GM23248 (cell line): ENCODE measurements around the gene PPP2R5B. TPM values are rescaled to one million over a fixed set of nuclear protein-coding genes. Genes with fewer than 3 reads are reported as not detected.

ENCODE experiments used
- DNase-seq: peaks from one replicate; pipeline ENCODE4 v3.0.0-alpha.2; 2015
- H2AFZ ChIP-seq: fragments of 200-600 bp; sonication (generic); 2 replicates; pipeline ENCODE4 v1.6.1; 2016; ENCODE audit warnings: antibody characterized with exemption
- H3F3A ChIP-seq: fragments of 200-600 bp; sonication (generic); 2 replicates; pipeline ENCODE4 v1.6.1; 2016; ENCODE audit warnings: mild to moderate bottlenecking, antibody characterized with exemption, mixed run types; ENCODE audit not compliant: insufficient read depth
- H3K27ac ChIP-seq: fragments of 200-600 bp; sonication (generic); 2 replicates; pipeline ENCODE4 v1.5.1; 2016; ENCODE audit warnings: mild to moderate bottlenecking
- H3K27me3 ChIP-seq: fragments of 200-600 bp; sonication (generic); replicated peaks from 2 replicates; pipeline ENCODE4 v1.6.1; 2016; ENCODE audit warnings: mild to moderate bottlenecking; ENCODE audit not compliant: insufficient read depth
- H3K36me3 ChIP-seq: fragments of 200-600 bp; sonication (generic); 2 replicates; pipeline ENCODE4 v1.6.1; 2016; ENCODE audit warnings: low read depth, mild to moderate bottlenecking
- H3K4me1 ChIP-seq: fragments of 200-600 bp; sonication (generic); 2 replicates; pipeline ENCODE4 v1.6.1; 2016; ENCODE audit warnings: mild to moderate bottlenecking; ENCODE audit not compliant: insufficient read depth
- H3K4me2 ChIP-seq: fragments of 200-600 bp; sonication (generic); one replicate; pipeline ENCODE4 v1.6.1; 2016; ENCODE audit warnings: mild to moderate bottlenecking; ENCODE audit not compliant: unreplicated experiment
- H3K4me3 ChIP-seq: fragments of 200-600 bp; sonication (generic); 2 replicates; pipeline ENCODE4 v1.5.1; 2016; ENCODE audit warnings: mild to moderate bottlenecking
- H3K79me2 ChIP-seq: fragments of 200-600 bp; sonication (generic); 2 replicates; pipeline ENCODE4 v1.6.1; 2016; ENCODE audit warnings: mild to moderate bottlenecking; ENCODE audit not compliant: insufficient read depth
- H3K9ac ChIP-seq: fragments of 200-600 bp; sonication (generic); 2 replicates; pipeline ENCODE4 v1.6.1; 2016; ENCODE audit warnings: mild to moderate bottlenecking
- H3K9me2 ChIP-seq: fragments of 200-600 bp; sonication (generic); 2 replicates; pipeline ENCODE4 v1.6.1; 2016; ENCODE audit warnings: mixed run types, mild to moderate bottlenecking, moderate library complexity; ENCODE audit not compliant: insufficient read depth
- H3K9me3 ChIP-seq: fragments of 200-600 bp; sonication (generic); one replicate; pipeline ENCODE4 v1.6.1; 2017; ENCODE audit warnings: low read depth
- H4K20me1 ChIP-seq: fragments of 200-600 bp; sonication (generic); 2 replicates; pipeline ENCODE4 v1.6.0; 2016; ENCODE audit not compliant: insufficient read depth
- EZH2 ChIP-seq: fragments of 200-600 bp; sonication (generic); IDR thresholded peaks from 2 replicates; pipeline ENCODE4 v1.6.1; 2018; ENCODE audit warnings: antibody characterized with exemption, mild to moderate bottlenecking; ENCODE audit not compliant: insufficient read depth, poor library complexity, severe bottlenecking
- EZH2phosphoT487 ChIP-seq: fragments of 200-600 bp; sonication (generic); IDR thresholded peaks from 2 replicates; pipeline ENCODE4 v1.6.1; 2018; ENCODE audit warnings: antibody characterized with exemption, moderate library complexity, mild to moderate bottlenecking, low read depth; ENCODE audit not compliant: insufficient read depth
- WGBS, 2 experiments: methylation state at CpG; one replicate each; pipeline ENCODE4 v1.1.6; 2015 to 2017; ENCODE audit warnings: low lambda C conversion rate in 2 of 2, low coverage in 1 of 2; ENCODE audit errors: missing lambda C conversion rate in 2 of 2; 5-methylcytosine and 5-hydroxymethylcytosine counted together
- in situ Hi-C: fragments of 300-500 bp; cut with MboI; formaldehyde crosslinking; loops from 2 replicates; pipeline ENCODE4 v1.15.0; 2020
- polyA plus RNA-seq: library from polyadenylated mRNA; unstranded; fragments of >200 nt; fragmentation: Nextera tagmentation; extraction: Ambion mirVana; gene quantifications from 2 replicates; pipeline ENCODE4 v1.2.1, GENCODE V29; 2016
- total RNA-seq: library from RNA; depleted of rRNA; stranded (reverse); fragments of >200 nt; shearing (Covaris generic); gene quantifications from 2 replicates; pipeline ENCODE4 v1.2.3, GENCODE V29; 2014

Gene PPP2R5B
- total and polyA plus RNA-seq, 2 experiments from 2014 or later, result 16.4 to 27.3 TPM

DNA sequence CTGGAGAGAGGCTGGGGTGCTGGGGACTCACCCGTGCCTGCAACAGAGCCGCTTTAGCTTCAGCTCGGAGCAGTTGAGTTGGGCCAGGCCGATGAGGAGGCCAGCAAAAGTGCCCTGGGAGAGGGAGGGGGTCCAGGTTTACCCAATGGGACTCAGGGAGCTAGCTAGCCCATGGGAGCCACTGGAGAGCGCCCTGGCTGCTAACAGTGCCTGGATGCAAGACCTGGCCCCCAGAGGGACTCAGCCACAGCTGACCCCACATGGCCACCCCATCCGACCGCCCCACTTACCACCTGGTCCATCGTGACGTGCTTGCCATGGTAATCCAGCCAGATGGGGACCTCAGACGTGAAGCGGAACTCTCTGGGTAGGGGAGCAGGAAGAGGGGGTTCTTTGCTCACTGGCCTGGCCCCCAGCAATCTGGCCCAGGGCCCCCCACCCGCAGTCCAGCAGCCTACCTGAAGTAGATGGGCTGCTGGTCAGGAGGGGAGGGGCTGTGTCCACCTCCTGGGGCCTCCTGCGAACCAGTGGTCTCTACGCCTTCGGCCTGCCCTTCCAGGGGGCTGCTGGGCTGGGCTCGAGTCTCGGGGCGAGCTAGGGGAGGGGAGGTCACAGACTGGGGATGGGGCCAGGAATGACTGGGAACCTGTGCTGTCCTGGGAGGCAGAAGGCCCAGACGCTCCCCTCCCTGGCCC, 27.0 kb upstream of the PPP2R5B start:
- Histone ChIP-seq H3K9ac (no peak overlapping the region), H3K36me3 (no peaks in the 10 kb centered on the region; the same call in 1 of the 2 replicates), H3K79me2 (no peaks in the 10 kb centered on the region), H3F3A (no peaks in the 10 kb centered on the region), H4K20me1 (no peaks in the 10 kb centered on the region), H3K27ac (no peak overlapping the region), H3K27me3 (no peaks in the 10 kb centered on the region), H3K9me3 (no peaks in the 10 kb centered on the region), H3K9me2 (no peaks in the 10 kb centered on the region), H3K4me1 (no peaks in the 10 kb centered on the region), H3K4me3 (no peak overlapping the region), H2AFZ (no peak overlapping the region), H3K4me2 (no peak overlapping the region)
- no peak for DNase-seq
- in situ Hi-C loops, result no loop called here
- 81 to 90% methylated on average over 16 to 19 of the region's 19 CpGs for WGBS, 2 experiments
- TF ChIP-seq EZH2 (no peak), EZH2phosphoT487 (no peak)

- DNase-seq, result no peak
- no peak for TF ChIP-seq EZH2phosphoT487
- no peak for TF ChIP-seq EZH2
- Histone ChIP-seq H3F3A (no peaks in the 10 kb centered on the region), H3K4me1 (no peaks in the 10 kb centered on the region), H3K9me3 (no peaks in the 10 kb centered on the region), H3K79me2 (no peaks in the 10 kb centered on the region), H3K9me2 (no peaks in the 10 kb centered on the region), H3K27ac (no peak overlapping the region), H3K4me2 (no peak overlapping the region), H2AFZ (no peak overlapping the region), H3K36me3 (no peaks in the 10 kb centered on the region; the same call in 1 of the 2 replicates), H3K4me3 (no peak overlapping the region), H4K20me1 (no peaks in the 10 kb centered on the region), H3K27me3 (no peaks in the 10 kb centered on the region), H3K9ac (no peak overlapping the region)
- 97 to 99% methylated on average over 9 of the region's 9 CpGs for WGBS, 2 experiments
- in situ Hi-C loops, result no loop called here
Observed at GRCh38 chr11:64898076-64898445, 26.4 kb upstream of the PPP2R5B start.

DNA sequence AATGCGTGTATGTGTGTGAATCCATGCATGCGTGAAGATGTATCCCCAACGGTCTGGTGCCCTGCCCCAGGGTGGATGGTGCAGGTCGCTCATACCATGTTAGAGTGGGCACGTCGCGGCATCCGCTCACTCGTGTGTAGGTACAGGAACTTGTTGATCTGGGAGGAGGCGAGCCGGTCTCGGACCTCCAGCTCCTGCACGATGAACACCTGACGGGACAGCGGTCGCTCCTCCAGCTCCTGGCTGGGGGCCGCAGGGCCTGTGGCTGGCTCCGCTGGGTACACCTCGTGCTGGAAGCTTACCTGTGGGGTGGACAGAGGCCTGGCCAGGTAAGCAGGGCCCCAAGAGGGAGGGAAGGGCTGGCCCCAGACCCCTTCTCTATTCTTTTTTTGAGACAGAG, 25.9 kb upstream of the PPP2R5B start:
- Histone ChIP-seq H3K9me2 (no peaks in the 10 kb centered on the region), H3K27ac (no peak overlapping the region), H3K9me3 (no peaks in the 10 kb centered on the region), H3K36me3 (no peaks in the 10 kb centered on the region; the same call in 1 of the 2 replicates), H3K79me2 (no peaks in the 10 kb centered on the region), H3F3A (no peaks in the 10 kb centered on the region), H4K20me1 (no peaks in the 10 kb centered on the region), H2AFZ (no peak overlapping the region), H3K4me1 (no peaks in the 10 kb centered on the region), H3K4me2 (no peak overlapping the region), H3K9ac (no peak overlapping the region), H3K4me3 (no peak overlapping the region), H3K27me3 (no peaks in the 10 kb centered on the region)
- TF ChIP-seq EZH2 (no peak), EZH2phosphoT487 (no peak)
- DNase-seq, result no peak
- 91 to 94% methylated on average over 14 to 19 of the region's 19 CpGs for WGBS, 2 experiments
- in situ Hi-C loops, result no loop called here

DNA sequence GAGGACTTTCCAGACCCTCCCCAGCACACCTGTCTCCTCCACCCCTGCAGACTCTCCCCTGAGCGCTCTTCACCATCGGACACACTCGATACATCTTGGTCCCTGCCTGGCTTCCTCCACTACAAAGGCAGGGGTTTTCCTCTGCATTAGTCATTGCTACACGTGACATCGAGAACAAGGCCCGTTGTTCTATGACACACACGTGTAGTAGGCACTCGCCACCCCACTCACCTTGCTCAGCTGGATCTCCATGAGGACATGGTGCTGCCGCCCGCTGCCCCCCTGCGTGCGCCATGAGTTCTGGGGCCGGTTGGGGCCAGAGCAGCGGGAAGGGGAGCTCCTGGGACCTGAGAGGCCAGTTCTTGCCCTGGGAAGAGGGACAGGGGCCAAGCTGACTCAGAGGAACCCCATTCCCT, 24.2 kb upstream of the PPP2R5B start:
- H3K36me3 ChIP-seq, result no peaks in the 10 kb centered on the region; the same call in 1 of the 2 replicates
- H2AFZ ChIP-seq, result no peak overlapping the region
- no peaks in the 10 kb centered on the region for H3K27me3 ChIP-seq
- H3K9me3 ChIP-seq, result no peaks in the 10 kb centered on the region
- no peak for DNase-seq
- no peak for TF ChIP-seq EZH2phosphoT487
- no peak for TF ChIP-seq EZH2
- H3F3A ChIP-seq, result no peaks in the 10 kb centered on the region
- 85 to 89% methylated on average over 14 of the region's 14 CpGs for WGBS, 2 experiments
- no peaks in the 10 kb centered on the region for H3K79me2 ChIP-seq
- no peaks in the 10 kb centered on the region for H3K4me1 ChIP-seq
- no peak overlapping the region for H3K4me3 ChIP-seq
- H3K4me2 ChIP-seq, result no peak overlapping the region
- no peak overlapping the region for H3K9ac ChIP-seq
- H3K9me2 ChIP-seq, result no peaks in the 10 kb centered on the region
- in situ Hi-C loops, result no loop called here
- no peak overlapping the region for H3K27ac ChIP-seq
- H4K20me1 ChIP-seq, result no peaks in the 10 kb centered on the region
